ENCODE data around the gene PGK1. TPM values are rescaled to one million over a fixed set of nuclear protein-coding genes. Genes with fewer than 3 reads are reported as not detected.

PGK1 gene
- total and polyA plus RNA-seq, 9 of the 15 experiments (the other 6 are each of a cell fraction or from before 2014, with no cell fraction given) = 199 to 1,378 (median 378) TPM

GRCh38 chrX:78116365-78116764 is 12.3 kb downstream of the PGK1 start:
- Histone ChIP-seq H3K27me3 (ENCODE audit: control insufficient read depth in 2 of 2, insufficient read depth in 2 of 2, low read length in 2 of 2) (no peaks in the 10 kb centered on the region), H4K20me1 (replicated peaks; ENCODE audit: control insufficient read depth, insufficient read depth, low read length) (peaks cover 35% of the 10 kb centered on the region), H3K4me2 (ENCODE audit: insufficient read depth, low read length) (no peak overlapping the region), H3K79me2 (ENCODE audit: control insufficient read depth, insufficient read depth, low read length) (peaks cover 98% of the 10 kb centered on the region), H3K4me3 (no peak overlapping the region), H3K9me1 (ENCODE audit: control insufficient read depth, insufficient read depth, low read length) (peaks cover 2% of the 10 kb centered on the region), H2AFZ (ENCODE audit: low read depth, low read length) (no peak overlapping the region), H3K36me3 (ENCODE audit: control insufficient read depth, insufficient read depth, low read length) (peaks cover 97% of the 10 kb centered on the region), H3K9ac (ENCODE audit: insufficient read depth in 1 of 2, low read depth in 2 of 2, low read length in 2 of 2) (no peak overlapping the region), H3K27ac (ENCODE audit: extremely low read depth, low read depth, low read length) (no peak overlapping the region; the same call in 2 of the 3 replicates), H3K9me3 (replicated peaks; ENCODE audit: control insufficient read depth, insufficient read depth, low read depth, low read length) (no peaks in the 10 kb centered on the region), H3K4me1 (replicated peaks in 1 of 2; ENCODE audit: control insufficient read depth in 2 of 2, insufficient read depth in 2 of 2, low read length in 2 of 2) (peaks cover 0 to 12% of the 10 kb centered on the region in 2 experiments; a peak in 2 of 5 replicates)
- CTCF ChIA-PET (ENCODE audit: low intra/inter-chr PET ratio) = no interaction called here
- no peak for ATAC-seq
- POLR2A ChIA-PET = interaction anchor here (1.0 to 1.3 kb wide), 2 partner anchors 12 to 13 kb away, joined by 3 to 4 read pairs; partner anchors contain the start of gene PGK1
- BruUV-seq (replicated peaks) = no TSS peak
- no peak for FAIRE-seq
- no peak for DNase-seq (ENCODE audit: extremely low read depth in 1 of 4, low spot score in 3 of 4)
- in situ Hi-C loops (cut with MboI) (no loop called here), intact Hi-C loops (cut with micrococcal nuclease) (no loop called here)
- TF ChIP-seq ZNF121 (CRISPR knock-in tag; conservative IDR thresholded peaks at IDR 0.05) (no peak), DMBX1 (CRISPR knock-in tag; IDR thresholded peaks at IDR 0.05; ENCODE audit: borderline replicate concordance) (no peak), ZNF444 (CRISPR knock-in tag; IDR thresholded peaks at IDR 0.05) (no peak), ZNF785 (CRISPR knock-in tag; IDR thresholded peaks at IDR 0.05) (no peak), LARP7 (IDR thresholded peaks at IDR 0.05) (no peak), NFIX (CRISPR knock-in tag; IDR thresholded peaks at IDR 0.05; ENCODE audit: low read depth) (no peak), CCNT2 (IDR thresholded peaks at IDR 0.05; ENCODE audit: borderline replicate concordance, extremely low read depth, insufficient read length, low read depth, low read length) (no peak), E2F1 (CRISPR knock-in tag; IDR thresholded peaks at IDR 0.05) (no peak), MTA3 (IDR thresholded peaks at IDR 0.05; ENCODE audit: borderline replicate concordance) (no peak), MAZ (CRISPR knock-in tag; conservative IDR thresholded peaks at IDR 0.05 in 1 of 2, IDR thresholded peaks at IDR 0.05 in 1 of 2) (no peak), YY1 (IDR thresholded peaks at IDR 0.05; ENCODE audit: borderline replicate concordance in 1 of 3, control insufficient read depth in 1 of 3, extremely low read depth in 1 of 3, insufficient read depth in 3 of 3, insufficient read length in 1 of 3, insufficient replicate concordance in 2 of 3, low read depth in 1 of 3, low read length in 2 of 3) (no peak), HSF4 (CRISPR knock-in tag; IDR thresholded peaks at IDR 0.05; ENCODE audit: borderline replicate concordance) (no peak), RBM39 (optimal IDR thresholded peaks at IDR 0.05; ENCODE audit: low read depth, low read length) (no peak), ARID3A (IDR thresholded peaks at IDR 0.05; ENCODE audit: borderline replicate concordance, low read depth, low read length) (no peak)
- TF ChIP-seq, protein P1, sequence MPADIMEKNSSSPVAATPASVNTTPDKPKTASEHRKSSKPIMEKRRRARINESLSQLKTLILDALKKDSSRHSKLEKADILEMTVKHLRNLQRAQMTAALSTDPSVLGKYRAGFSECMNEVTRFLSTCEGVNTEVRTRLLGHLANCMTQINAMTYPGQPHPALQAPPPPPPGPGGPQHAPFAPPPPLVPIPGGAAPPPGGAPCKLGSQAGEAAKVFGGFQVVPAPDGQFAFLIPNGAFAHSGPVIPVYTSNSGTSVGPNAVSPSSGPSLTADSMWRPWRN (IDR thresholded peaks at IDR 0.05; ENCODE audit: low read depth) = no peak
- TF ChIP-seq, protein P2, sequence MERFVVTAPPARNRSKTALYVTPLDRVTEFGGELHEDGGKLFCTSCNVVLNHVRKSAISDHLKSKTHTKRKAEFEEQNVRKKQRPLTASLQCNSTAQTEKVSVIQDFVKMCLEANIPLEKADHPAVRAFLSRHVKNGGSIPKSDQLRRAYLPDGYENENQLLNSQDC (CRISPR knock-in tag; IDR thresholded peaks at IDR 0.05) = no peak
- TF ChIP-seq, protein P3, sequence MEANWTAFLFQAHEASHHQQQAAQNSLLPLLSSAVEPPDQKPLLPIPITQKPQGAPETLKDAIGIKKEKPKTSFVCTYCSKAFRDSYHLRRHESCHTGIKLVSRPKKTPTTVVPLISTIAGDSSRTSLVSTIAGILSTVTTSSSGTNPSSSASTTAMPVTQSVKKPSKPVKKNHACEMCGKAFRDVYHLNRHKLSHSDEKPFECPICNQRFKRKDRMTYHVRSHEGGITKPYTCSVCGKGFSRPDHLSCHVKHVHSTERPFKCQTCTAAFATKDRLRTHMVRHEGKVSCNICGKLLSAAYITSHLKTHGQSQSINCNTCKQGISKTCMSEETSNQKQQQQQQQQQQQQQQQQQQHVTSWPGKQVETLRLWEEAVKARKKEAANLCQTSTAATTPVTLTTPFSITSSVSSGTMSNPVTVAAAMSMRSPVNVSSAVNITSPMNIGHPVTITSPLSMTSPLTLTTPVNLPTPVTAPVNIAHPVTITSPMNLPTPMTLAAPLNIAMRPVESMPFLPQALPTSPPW (CRISPR knock-in tag; IDR thresholded peaks at IDR 0.05) = no peak

All from K562 (cell line).